NB4 (cell line): Measurements from ENCODE around the gene MYADML2.

Source experiments
- TF ChIP-seq, protein P1 (sequence below): IDR thresholded peaks from 2 replicates; pipeline ENCODE4 v1.6.1; 2011; ENCODE audit warnings: low read depth, low read length
- TF ChIP-seq, protein P2 (sequence below): IDR thresholded peaks from one replicate; pipeline ENCODE4 v1.5.1; 2012; ENCODE audit warnings: low read depth, low read length

DNA sequence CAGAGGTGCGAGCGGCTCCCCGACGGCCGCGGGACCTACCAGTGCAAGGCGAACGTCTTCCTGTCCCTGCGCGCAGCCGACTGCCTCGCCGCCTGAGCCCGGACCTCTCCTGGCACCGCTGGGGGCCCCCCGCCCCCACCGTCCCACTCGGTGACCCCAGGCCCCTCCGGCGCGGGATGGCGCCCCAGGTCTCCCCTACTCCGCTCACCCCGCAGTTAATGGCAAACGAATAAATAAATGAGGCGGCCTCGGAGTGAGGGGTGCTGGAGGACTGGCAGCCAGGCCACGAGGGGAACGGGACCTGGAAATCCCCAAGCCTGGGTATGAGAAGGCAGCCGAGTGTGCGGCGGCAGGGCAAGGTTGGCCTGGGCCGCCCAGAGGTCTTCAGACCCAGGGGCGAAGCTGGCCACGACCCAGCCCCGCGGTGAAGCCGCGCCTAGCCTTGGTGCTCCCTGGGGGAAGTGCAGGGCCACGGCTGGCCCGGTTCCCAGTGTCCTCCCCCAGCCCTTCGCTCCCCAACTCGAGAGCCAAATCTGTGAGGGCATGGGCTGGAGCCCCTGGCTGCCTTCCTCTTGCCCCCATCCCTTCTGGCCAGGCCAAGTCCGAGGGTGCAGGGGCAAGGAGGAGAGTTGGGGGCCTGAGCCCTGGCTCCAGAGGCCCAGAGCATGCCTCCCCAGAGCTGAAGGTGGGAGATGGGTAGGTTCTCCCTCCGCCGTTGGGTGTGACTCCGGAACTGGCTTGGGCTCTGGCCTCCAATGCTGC lies 44.2 kb downstream of the MYADML2 start:
- TF ChIP-seq, protein P1, sequence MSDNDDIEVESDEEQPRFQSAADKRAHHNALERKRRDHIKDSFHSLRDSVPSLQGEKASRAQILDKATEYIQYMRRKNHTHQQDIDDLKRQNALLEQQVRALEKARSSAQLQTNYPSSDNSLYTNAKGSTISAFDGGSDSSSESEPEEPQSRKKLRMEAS: no peak
- TF ChIP-seq, protein P2, sequence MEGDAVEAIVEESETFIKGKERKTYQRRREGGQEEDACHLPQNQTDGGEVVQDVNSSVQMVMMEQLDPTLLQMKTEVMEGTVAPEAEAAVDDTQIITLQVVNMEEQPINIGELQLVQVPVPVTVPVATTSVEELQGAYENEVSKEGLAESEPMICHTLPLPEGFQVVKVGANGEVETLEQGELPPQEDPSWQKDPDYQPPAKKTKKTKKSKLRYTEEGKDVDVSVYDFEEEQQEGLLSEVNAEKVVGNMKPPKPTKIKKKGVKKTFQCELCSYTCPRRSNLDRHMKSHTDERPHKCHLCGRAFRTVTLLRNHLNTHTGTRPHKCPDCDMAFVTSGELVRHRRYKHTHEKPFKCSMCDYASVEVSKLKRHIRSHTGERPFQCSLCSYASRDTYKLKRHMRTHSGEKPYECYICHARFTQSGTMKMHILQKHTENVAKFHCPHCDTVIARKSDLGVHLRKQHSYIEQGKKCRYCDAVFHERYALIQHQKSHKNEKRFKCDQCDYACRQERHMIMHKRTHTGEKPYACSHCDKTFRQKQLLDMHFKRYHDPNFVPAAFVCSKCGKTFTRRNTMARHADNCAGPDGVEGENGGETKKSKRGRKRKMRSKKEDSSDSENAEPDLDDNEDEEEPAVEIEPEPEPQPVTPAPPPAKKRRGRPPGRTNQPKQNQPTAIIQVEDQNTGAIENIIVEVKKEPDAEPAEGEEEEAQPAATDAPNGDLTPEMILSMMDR: no peak
